ENCODE results near the gene NPY4R. TPM values are rescaled to one million over a fixed set of nuclear protein-coding genes. Genes with fewer than 3 reads are reported as not detected.
"Not testable (repeated sequence)": the region's sequence is repeated elsewhere in the genome, so short reads cannot be mapped to it uniquely, and the experiment has no call there.

NPY4R gene
- total RNA-seq (2022) (not detected in 2 replicates), Bru-seq, nascent RNA (not detected), BruChase-seq, experiment 1, labeled RNA remaining after a 6-hour chase (percentile 11 among the genes with signal in this experiment), BruChase-seq, experiment 2, labeled RNA remaining after a 2-hour chase (percentile 11 among the genes with signal in this experiment)
- long read RNA-seq = 0 reads

GRCh38 chr10:46465765-46466164 is at the start of gene NPY4R:
Gene NPY4R, minus strand, starts transcription at chr10:46465958. Its CDS starts 3,323 bp downstream, at chr10:46462635.
- intact Hi-C loops (cut with micrococcal nuclease; ENCODE audit: unreplicated experiment) = not testable (repeated sequence)

GRCh38 chr10:46515366-46515765 is 49.6 kb upstream of the NPY4R start:
- no peaks in the 10 kb centered on the region for H3K9me3 Mint-ChIP-seq (ENCODE audit: low read depth, unreplicated experiment)
- no peak overlapping the region for H3K4me3 Mint-ChIP-seq (ENCODE audit: low read depth, unreplicated experiment)
- CTCF ChIA-PET = interaction anchor here (2.7 kb wide), 1 partner anchor 24 kb away, joined by 12 read pairs; no protein-coding TSS in a partner anchor
- no peak for DNase-seq
- peaks cover 8% of the 10 kb centered on the region for H3K4me1 Mint-ChIP-seq (ENCODE audit: low read depth, unreplicated experiment)
- intact Hi-C loops (cut with micrococcal nuclease; ENCODE audit: unreplicated experiment) = no loop called here
- H3K36me3 Mint-ChIP-seq (ENCODE audit: insufficient read depth, unreplicated experiment) = no peaks in the 10 kb centered on the region
- no peaks in the 10 kb centered on the region for H3K27me3 Mint-ChIP-seq (ENCODE audit: unreplicated experiment)
- BruUV-seq (replicated peaks) = no TSS peak
- TF ChIP-seq CTCF (IDR thresholded peaks at IDR 0.05; ENCODE audit: unreplicated experiment) = no peak
- no peak overlapping the region for H3K27ac Mint-ChIP-seq (ENCODE audit: unreplicated experiment)

More at GRCh38 chr10:46465765-46466164, at the start of gene NPY4R:
- CTCF ChIA-PET; H3K27ac Mint-ChIP-seq (ENCODE audit: unreplicated experiment); H3K4me1 Mint-ChIP-seq (ENCODE audit: low read depth, unreplicated experiment); H3K9me3 Mint-ChIP-seq (ENCODE audit: low read depth, unreplicated experiment); BruUV-seq (replicated peaks); H3K4me3 Mint-ChIP-seq (ENCODE audit: low read depth, unreplicated experiment); DNase-seq; H3K27me3 Mint-ChIP-seq (ENCODE audit: unreplicated experiment); H3K36me3 Mint-ChIP-seq (ENCODE audit: insufficient read depth, unreplicated experiment): not testable (repeated sequence)

- Mint-ChIP-seq H3K36me3 (ENCODE audit: insufficient read depth, unreplicated experiment) (no peaks in the 10 kb centered on the region), H3K4me1 (ENCODE audit: low read depth, unreplicated experiment) (peaks cover 8% of the 10 kb centered on the region), H3K27ac (ENCODE audit: unreplicated experiment) (no peak overlapping the region), H3K27me3 (ENCODE audit: unreplicated experiment) (no peaks in the 10 kb centered on the region), H3K4me3 (ENCODE audit: low read depth, unreplicated experiment) (no peak overlapping the region), H3K9me3 (ENCODE audit: low read depth, unreplicated experiment) (no peaks in the 10 kb centered on the region)
- DNase-seq = no peak
- intact Hi-C loops (cut with micrococcal nuclease; ENCODE audit: unreplicated experiment) = no loop called here
- CTCF ChIA-PET = no interaction called here
- no peak for TF ChIP-seq CTCF (IDR thresholded peaks at IDR 0.05; ENCODE audit: unreplicated experiment)
- no TSS peak for BruUV-seq (replicated peaks)
Observed at GRCh38 chr10:46514899-46515298, 49.1 kb upstream of the NPY4R start.

GRCh38 chr10:46514431-46514861 is 48.7 kb upstream of the NPY4R start:
- BruUV-seq (replicated peaks) = no TSS peak
- no peak overlapping the region for H3K4me3 Mint-ChIP-seq (ENCODE audit: low read depth, unreplicated experiment)
- no peak for TF ChIP-seq CTCF (IDR thresholded peaks at IDR 0.05; ENCODE audit: unreplicated experiment)
- H3K4me1 Mint-ChIP-seq (ENCODE audit: low read depth, unreplicated experiment) = peaks cover 8% of the 10 kb centered on the region
- no peak overlapping the region for H3K27ac Mint-ChIP-seq (ENCODE audit: unreplicated experiment)
- H3K27me3 Mint-ChIP-seq (ENCODE audit: unreplicated experiment) = no peaks in the 10 kb centered on the region
- H3K36me3 Mint-ChIP-seq (ENCODE audit: insufficient read depth, unreplicated experiment) = no peaks in the 10 kb centered on the region
- DNase-seq = no peak
- intact Hi-C loops (cut with micrococcal nuclease; ENCODE audit: unreplicated experiment) = no loop called here
- H3K9me3 Mint-ChIP-seq (ENCODE audit: low read depth, unreplicated experiment) = no peaks in the 10 kb centered on the region
- CTCF ChIA-PET = no interaction called here

- intact Hi-C loops (cut with micrococcal nuclease; ENCODE audit: unreplicated experiment); BruUV-seq (replicated peaks); CTCF ChIA-PET; H3K36me3 Mint-ChIP-seq (ENCODE audit: insufficient read depth, unreplicated experiment); H3K27me3 Mint-ChIP-seq (ENCODE audit: unreplicated experiment); H3K9me3 Mint-ChIP-seq (ENCODE audit: low read depth, unreplicated experiment); H3K27ac Mint-ChIP-seq (ENCODE audit: unreplicated experiment); H3K4me1 Mint-ChIP-seq (ENCODE audit: low read depth, unreplicated experiment); DNase-seq; H3K4me3 Mint-ChIP-seq (ENCODE audit: low read depth, unreplicated experiment): not testable (repeated sequence)
Observed at GRCh38 chr10:46513333-46513732, 47.6 kb upstream of the NPY4R start.

- intact Hi-C loops (cut with micrococcal nuclease; ENCODE audit: unreplicated experiment); BruUV-seq (replicated peaks); CTCF ChIA-PET: not testable (repeated sequence)
Observed at GRCh38 chr10:46512725-46513124, 47.0 kb upstream of the NPY4R start.

GRCh38 chr10:46512002-46512401 is 46.2 kb upstream of the NPY4R start:
- BruUV-seq (replicated peaks); H3K4me1 Mint-ChIP-seq (ENCODE audit: low read depth, unreplicated experiment); CTCF ChIA-PET: not testable (repeated sequence)

More at GRCh38 chr10:46512725-46513124, 47.0 kb upstream of the NPY4R start:
- H3K27me3 Mint-ChIP-seq (ENCODE audit: unreplicated experiment); H3K4me3 Mint-ChIP-seq (ENCODE audit: low read depth, unreplicated experiment); DNase-seq; H3K9me3 Mint-ChIP-seq (ENCODE audit: low read depth, unreplicated experiment); H3K36me3 Mint-ChIP-seq (ENCODE audit: insufficient read depth, unreplicated experiment); H3K27ac Mint-ChIP-seq (ENCODE audit: unreplicated experiment); H3K4me1 Mint-ChIP-seq (ENCODE audit: low read depth, unreplicated experiment): not testable (repeated sequence)

GRCh38 chr10:46499990-46500389 is 34.2 kb upstream of the NPY4R start:
- H3K36me3 Mint-ChIP-seq (ENCODE audit: insufficient read depth, unreplicated experiment); DNase-seq; H3K4me1 Mint-ChIP-seq (ENCODE audit: low read depth, unreplicated experiment); H3K4me3 Mint-ChIP-seq (ENCODE audit: low read depth, unreplicated experiment); CTCF ChIA-PET; H3K27me3 Mint-ChIP-seq (ENCODE audit: unreplicated experiment); H3K9me3 Mint-ChIP-seq (ENCODE audit: low read depth, unreplicated experiment); BruUV-seq (replicated peaks); intact Hi-C loops (cut with micrococcal nuclease; ENCODE audit: unreplicated experiment); H3K27ac Mint-ChIP-seq (ENCODE audit: unreplicated experiment): not testable (repeated sequence)

More at GRCh38 chr10:46512002-46512401, 46.2 kb upstream of the NPY4R start:
- H3K27me3 Mint-ChIP-seq (ENCODE audit: unreplicated experiment); DNase-seq; H3K27ac Mint-ChIP-seq (ENCODE audit: unreplicated experiment); H3K36me3 Mint-ChIP-seq (ENCODE audit: insufficient read depth, unreplicated experiment); H3K9me3 Mint-ChIP-seq (ENCODE audit: low read depth, unreplicated experiment); intact Hi-C loops (cut with micrococcal nuclease; ENCODE audit: unreplicated experiment); H3K4me3 Mint-ChIP-seq (ENCODE audit: low read depth, unreplicated experiment): not testable (repeated sequence)
